HUDEP-2 (cell line): ENCODE measurements around the gene POLD1.
"Not testable (repeated sequence)": the region's sequence is repeated elsewhere in the genome, so short reads cannot be mapped to it uniquely, and the experiment has no call there.

Source experiments
- DNase-seq, 76 experiments: peaks; one replicate each; lab custom pipeline; 2025; ENCODE audit not compliant: unreplicated experiment in 76 of 76; lab: John Stamatoyannopoulos, UW

POLD1 gene

DNA sequence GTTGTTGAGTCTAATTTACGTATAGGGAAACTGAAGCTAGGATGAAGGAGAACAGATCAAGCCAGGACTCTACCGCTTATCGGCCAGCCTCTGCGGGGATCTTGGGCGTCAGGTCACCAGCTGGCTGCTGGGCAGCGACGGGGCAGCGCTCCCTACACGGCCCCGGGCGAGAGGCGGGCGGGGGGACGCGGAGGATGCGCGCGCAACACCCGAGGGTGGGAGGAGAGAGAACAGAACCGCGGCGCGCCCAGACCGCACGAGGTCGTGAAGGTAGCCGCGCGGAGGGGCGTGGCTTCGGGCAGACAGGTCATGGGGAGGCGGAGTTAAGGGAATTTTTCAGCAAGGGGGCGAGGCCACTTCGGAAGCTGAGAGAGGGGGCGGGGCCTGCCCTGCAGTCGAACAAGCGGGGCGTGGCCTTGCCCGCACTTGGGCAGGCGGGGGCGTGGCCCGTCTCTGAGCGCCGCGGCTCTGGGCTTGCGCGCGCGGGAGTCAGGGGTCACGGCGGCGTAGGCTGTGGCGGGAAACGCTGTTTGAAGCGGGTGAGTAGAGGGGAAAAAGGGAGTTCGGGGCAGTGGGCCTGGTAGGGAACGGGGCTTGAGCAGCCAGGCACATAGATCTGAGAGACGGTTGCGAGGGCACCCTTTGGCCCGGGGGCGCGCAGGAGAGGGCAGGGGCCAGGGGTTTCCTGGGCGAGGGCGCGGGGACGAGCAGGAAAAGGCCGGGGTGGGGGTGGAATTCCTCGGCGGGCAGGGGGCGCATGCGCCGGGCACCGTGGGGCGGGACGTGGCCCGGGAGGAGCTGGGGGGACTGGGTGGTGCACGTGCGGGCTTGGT is at the start of gene POLD1:
TSS of gene POLD1 (plus strand) at position 496 of the 833 bp plus-strand sequence. CDS start 14,505 bp downstream, outside the sequence.
- DNase-seq, result peak; percentile 81 to 100 (median 99)

DNA sequence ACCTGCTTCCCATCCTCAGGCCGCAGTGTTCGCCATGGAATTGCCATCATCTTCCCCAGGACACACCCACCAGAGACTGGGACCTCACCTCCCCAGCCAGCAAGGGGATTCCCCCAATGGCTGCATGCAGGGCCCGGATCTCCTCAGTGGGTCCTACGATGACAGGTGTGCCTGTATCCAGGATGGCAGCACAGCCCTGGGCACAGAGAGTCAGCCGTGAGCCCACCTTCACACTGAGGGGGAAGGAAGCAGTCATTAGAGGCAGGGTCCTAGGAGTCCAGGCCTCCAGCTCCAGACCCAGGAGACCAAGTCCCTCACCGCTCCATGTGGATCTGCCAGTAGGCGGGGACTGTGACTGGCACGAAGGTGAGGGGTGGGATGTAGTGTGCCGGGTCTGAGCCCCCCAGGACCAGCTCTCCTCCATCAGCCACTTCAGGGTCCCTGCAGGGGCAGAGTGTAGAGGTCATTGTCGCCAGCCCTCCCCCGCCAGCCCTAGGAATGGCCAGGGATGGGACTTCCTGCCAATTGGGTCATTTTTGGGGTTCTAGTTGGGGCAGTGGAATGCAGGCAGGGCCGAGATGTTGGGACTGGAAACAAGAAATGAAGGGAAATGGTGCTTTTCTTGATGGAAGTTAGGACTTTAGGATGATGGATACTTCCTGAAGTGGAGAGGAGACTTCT is 49.3 kb upstream of the POLD1 start:
- DNase-seq, result no peak

DNA sequence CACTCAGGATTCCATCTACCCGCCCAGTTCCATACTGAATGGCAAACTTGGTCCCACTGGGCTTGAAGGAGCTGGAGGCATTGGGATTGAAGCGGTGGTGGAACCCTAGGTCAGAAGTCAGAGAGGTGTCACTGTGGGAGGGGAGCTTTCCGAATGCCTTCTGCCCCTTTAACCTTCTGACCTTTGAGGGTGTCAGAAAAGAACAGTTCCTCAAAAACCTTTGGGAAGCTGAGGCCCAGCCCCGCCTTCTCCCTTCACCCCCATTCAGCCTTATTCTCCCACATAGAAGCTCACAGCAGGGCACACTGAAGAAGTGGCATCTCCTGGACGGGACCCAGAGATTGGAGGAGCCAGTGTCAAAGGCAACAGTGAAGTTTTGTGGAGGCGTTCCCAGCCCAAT is 47.1 kb upstream of the POLD1 start:
- not testable (repeated sequence) for DNase-seq

DNA sequence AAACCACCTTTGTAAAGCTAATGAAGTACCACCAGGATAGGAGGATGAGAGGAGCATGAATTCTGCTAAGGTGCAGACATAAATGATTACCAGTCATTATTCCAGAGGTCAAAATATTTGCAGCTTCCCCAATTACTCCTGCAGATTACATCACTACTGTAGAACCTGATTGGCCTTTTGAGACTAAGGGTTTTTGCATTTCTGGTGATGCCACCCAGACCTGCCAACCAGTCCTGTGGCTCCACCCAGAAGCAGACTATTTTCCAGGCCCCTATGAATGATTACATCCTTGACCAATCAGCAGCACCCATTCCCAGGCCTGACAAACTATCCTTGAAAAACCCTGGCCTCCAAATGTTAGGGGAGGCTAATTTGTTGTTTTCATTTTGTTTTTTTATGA is 43.8 kb upstream of the POLD1 start:
- DNase-seq, result no peak

DNA sequence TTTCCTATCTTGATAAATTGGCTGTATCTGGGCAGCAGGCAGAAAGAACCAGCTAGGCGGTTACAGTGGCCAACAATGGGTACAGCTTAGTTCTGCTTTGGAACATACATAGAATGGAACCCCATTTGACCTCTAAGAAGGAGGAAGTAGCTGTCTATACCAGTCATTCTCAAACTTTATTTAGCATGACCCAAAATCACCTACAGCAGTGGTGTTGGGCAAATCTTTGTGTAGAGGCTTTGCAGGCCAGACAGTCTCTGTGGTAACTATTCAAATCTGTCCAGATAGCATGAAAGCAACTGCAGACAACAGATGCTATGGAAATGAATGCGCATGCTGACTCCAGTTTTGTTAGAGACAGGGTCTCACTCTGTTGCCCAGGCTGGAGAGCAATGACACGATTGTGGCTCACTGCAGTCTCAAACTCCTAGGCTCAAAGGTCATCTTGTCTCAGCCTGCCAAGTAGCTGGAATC is 43.0 kb upstream of the POLD1 start:
- no peak for DNase-seq

DNA sequence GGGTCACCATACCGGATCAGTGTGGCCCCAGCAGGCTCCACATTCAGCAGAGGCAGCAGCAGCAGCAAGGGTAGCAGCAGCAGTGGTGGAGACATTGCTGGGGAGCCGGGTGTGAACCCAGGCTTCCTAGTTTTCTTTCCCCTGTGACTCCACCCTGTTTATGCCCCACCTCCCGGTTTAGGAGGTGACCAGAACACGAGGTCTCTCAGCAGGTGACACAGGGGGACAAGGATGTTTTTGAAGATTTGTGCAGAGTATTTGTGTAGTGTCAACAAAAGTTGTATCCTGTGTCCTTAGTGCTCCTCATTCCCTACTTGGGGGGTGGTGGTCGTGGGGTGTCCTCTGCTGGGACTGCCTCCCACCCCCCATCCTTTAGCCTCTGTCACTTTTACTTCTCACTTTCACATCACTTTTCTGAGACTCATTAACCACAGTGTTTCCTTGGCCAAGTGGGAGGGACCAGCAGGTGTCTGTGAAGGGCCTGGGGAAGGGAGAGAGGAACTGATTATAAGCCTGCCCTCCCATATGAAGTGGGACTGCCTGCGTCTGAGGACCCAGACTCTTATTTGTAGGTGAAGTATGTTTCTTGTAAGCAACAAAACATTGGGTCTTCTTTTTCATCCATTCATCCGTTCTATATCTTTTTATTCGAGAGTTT is 39.4 kb upstream of the POLD1 start:
- no peak for DNase-seq

DNA sequence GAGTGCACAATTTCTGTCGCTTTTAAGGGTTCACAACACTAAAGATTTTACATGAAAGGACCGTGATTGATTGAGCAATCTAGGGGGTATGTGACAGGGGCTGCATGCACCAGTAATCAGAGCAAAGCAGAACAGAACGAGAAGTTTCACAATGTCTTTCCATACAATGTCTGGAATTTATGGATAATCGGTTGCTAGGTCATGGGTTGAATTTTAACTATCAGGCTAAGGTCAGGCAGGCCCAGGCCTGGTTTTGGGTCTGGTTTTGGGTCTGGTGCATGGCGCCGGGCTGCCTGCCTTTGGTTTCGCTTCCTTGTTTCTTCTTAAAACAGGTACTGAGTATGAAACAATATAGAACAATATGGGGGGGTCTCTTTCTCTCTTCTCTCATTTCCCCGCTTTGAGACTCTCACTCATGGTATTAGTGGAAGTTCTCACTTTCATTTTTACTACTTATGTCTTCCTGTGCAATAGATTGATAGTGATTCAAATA is 37.0 kb upstream of the POLD1 start:
- DNase-seq, result not testable (repeated sequence)

DNA sequence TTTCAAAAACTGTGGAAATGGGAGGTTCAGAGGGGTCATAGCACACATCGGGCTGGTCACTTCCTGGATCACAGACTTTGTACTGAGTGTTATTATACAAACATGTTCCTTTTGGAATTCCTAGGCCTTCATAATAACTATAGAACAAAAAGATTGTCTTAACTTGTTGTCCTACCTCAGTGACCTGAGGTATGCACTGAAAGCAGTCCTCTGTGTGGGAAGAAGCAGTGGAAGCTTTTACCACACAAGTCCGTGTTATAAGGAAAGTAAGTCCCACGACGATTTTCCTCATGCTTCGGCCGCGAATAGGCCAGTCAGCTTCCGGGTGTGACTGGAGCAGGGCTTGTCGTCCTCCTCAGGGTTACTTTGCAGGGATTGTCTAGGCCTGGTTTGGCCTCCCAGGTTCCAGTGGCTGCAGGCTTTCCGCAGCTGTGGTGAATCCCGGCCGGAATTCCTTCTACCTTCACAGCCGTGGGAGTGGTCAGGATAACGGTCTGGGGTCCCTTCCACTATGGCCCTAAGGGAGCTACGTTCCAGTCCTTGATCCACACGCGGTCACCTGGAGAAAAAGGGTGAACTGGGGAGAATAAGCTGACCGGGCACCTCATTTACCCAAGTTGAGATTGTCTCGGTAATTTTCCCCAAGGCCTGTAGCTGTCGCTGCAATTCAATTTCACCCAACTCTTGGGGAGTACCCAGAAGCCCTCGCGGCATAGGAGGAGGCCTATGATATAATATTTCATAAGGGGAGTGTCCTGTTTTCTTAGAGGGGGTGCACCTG is 34.7 kb upstream of the POLD1 start:
- peak in 1 of 76 experiments; percentile 16 for DNase-seq

DNA sequence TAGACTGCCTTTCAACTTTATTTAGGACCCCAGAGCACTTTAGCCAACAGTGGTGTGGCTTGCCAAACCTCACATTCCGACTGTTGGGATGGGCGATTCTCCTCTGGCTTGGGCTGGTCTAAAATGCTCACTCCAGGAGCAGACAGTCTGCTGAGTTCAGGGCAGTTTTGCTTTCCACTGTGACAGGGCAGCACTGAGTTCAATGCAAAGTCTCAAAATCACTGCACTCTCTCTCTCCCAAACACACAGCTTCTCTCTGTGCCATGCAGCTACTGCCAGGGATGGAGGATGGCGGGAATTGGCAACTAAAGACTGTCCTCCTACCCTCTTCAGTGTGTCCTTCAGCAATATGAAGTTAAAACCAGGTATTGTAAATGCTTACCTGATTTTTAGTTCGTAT is 31.9 kb upstream of the POLD1 start:
- DNase-seq, result no peak

DNA sequence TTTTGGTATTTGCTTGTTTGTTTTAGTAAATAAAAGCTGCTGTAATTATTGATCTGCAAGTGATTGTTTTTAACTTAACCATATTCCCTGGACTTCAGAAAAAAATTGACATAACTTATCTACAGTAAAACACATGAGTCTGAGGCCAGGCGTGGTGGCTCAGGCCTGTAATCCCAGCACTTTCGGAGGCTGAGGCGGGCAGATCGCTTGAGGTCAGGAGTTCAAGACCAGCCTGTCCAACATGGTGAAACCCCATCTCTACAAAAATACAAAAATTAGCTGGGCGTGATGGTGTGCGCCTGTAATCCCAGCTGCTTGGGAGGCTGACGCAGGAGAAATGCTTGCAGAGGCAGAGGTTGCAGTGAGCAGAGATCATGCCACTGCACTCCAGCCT is 30.7 kb upstream of the POLD1 start:
- not testable (repeated sequence) for DNase-seq

DNA sequence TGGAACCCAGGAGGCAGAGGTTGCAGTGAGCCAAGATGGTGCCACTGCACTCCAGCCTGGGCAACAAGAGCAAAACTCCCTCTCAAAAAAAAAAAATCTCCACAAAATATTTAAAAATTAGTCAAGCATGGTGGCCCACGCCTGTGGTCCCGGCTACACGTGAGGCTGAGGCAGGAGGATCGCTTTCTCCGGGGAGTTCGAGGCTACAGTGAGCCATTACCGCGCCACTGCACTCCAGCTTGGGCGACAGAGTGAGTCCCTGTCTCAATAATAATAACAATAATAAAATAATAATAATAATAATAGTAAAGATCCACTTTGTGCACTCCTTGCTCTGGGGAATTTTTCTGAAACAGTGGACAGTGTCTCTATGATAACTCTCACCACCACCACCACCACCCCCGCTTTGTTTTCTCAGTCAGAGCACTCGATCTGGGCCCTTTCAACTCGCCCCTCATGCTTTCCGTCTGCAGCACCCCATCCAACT is 27.4 kb upstream of the POLD1 start:
- no peak for DNase-seq

DNA sequence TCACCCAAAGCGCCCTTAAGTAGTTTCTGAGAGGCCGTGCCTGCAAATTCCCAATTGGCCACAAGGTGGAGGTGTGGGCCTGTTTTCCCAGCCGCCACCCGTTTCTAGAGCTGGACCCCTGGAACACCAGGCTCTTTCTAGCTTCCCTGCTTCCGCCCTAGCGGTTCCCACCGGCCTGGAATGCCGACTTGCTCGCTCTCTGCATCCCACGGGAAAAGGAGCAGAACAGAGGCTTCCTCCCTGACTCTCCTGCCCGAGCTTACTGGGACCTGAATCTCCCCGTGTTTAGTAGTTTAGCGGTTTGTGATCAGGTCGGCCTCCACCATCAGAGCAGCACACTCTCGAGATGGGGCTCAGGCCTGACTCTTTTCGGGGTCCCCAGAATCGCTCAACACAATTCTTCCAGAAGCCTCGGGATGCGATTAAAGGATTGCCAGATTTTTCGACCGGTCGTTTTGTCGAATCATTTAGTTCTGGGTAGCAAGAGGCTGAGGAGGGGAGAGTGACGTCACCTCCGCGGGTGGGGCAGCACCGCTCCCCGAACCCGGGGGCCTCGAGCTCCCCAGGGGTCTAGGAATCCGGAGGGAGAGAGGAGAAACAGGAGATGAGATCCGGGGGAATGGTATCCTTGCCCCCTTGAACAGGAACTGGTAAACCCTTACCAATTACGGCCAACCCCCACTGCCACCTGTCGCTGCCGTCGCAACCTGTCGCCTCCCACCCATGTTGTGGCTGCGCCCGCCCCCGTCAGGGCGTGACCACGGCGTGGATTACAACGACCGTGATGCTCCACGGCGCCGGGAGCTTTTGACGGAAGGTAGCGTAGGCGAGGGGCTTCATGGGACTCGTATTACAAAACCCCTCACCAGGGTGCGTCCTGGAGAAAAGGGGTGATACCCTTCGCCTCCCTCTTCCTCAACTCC is 26.7 kb upstream of the POLD1 start:
- peak in 61 of 76 experiments; percentile 8 to 73 (median 45) for DNase-seq

DNA sequence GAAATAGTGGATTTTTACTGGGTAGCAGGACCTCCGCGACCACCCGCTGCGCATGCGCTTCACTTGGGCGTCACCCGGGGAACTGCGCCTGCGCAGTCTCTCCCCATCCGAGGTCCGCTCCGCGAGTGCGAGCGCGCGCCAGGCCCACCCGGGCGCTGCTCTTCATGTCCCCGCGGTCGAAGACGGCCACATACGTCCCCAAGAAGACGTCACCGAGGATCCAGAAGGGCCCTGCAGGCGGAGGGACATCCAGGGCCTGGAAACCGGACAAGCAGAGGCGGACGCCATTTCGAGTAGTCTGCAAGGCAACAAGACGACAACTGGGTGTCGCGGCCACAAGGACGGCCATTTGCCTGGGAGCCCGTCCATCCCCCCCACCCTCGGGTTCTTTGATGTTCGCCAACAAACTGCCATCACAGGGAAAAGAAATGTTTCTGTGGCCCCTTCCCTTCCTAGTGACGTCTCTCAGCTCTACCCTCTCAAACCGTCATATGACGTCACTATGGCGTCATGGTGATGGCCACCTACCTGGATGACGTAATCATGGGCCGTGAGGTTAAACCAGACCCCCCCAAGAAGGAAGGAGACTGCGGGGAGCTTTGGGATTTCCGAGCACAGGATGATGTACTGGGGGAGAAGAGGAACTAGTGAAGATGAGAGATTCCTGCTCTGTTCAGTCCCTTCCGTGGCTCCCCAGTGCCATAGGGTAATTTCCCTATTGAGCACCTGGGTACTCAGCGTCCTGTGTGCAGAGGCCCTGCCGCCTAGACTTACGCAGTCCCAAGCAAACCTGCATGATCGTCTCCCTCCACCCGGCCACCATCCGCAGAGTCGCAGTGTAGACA is 25.4 kb upstream of the POLD1 start:
- DNase-seq, result no peak

DNA sequence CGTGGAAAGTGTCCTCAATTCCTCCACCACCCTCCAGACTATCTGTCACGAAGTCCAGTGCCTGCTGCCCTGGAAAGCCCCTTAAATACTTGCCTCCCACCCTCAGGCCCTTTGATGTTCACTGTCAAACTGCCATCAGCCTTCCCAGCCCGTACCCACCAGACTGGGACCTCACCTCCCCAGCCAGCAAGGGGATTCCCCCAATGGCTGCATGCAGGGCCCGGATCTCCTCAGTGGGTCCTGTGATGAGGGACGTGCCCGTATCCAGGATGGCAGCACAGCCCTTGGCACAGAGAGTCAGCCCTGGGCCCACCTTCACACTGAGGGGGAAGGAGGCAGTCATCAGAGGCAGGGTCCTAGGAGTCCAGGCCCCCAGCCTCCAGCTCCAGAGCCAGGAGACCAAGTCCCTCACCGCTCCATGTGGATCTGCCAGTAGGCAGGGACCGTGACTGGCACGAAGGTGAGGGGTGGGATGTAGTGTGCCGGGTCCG is 24.8 kb upstream of the POLD1 start:
- no peak for DNase-seq

DNA sequence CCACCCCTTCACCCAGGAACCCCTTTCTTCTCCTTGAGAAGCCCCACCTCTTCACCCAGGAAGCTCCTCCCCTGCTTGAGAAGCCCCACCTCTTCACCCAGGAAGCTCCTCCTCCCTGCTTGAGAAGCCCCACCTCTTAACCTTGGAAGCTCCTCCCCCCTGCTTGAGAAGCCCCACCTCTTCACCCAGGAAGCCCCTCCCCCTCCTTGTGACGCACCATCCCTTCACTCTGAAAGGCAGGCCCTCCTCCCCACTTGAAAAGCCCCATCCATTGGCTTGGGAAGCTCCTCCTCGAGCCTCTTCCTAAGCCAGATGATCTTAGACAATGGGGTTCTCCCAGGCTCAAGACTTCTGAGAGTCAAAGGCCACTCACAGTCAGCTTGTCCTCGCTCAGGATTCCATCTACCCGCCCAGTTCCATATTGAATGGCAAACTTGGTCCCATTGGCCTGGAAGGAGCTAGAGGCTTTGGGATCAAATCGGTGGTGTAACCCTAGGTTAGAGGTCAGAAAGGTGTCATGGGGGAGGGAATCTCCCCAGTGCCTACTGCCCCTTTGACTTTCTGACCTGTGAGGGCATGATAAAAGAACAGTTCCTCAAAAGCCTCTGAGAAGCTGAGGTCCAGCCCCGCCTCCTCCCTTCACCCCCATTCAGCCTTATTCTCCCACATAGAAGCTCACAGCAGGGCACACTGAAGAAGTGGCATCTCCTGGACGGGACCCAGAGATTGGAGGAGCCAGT is 22.7 kb upstream of the POLD1 start:
- DNase-seq, result peak in 3 of 76 experiments; percentile 9 to 24 (median 18)

DNA sequence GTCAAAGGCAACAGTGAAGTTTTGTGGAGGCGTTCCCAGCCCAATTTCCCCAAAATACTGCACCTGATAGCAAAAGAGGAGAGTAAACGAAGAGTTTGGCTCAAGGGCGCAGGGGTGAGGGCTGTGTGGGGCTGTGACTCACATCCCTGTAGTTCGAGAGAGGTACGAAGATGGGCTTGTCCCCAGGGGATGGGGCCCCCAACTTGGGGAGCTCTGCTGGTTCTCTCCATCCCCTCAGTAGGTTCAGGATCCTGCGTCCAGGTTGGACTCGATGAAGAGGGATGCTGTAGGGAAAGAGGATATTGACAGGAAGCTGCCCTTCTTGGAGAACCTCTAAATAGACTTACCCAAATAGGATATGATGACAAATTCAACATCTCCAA is 22.1 kb upstream of the POLD1 start:
- DNase-seq, result no peak

DNA sequence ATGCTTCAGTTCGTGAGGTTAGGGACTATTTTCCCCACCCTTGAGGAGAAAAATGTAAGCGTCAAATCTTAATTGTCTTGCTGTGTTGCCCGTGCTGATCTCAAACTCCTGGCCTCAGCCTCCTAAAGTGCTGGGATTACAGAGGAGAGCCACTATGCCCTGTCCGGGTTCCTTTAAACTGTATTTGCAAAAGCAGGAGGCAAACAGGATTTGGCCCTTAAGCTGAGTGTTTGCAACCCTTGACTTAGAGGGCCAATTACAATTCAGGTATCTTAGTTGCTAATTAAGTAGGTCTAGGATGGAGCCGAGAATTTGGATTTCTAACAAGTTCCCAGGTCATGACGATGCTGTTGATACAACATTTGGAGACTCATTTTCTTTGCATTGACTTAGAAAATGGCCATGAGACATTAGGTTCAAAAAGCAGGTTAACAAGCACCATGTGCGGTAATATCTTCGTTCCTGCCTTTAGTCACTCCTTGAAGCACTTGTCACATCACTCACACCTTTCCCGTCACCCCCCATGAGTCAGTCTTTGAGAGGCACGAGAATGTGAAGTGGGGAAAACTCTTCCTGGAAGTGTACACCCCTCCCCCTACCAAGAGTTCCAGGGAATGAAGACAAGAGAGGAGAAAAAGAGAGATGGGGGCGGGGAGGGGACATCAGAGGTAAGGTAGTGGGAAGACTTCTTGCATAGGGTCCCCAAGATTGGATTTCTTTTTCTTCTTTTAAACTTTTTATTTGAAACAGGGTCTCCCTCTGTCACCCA is 21.3 kb upstream of the POLD1 start:
- DNase-seq, result no peak
